RPMI7951 (cell line): ENCODE results near the gene NOXO1. TPM values are rescaled to one million over a fixed set of nuclear protein-coding genes. Genes with fewer than 3 reads are reported as not detected.
A peak's percentile ranks its signal among the peaks of the same experiment; 100 is the strongest.

Experiments
- DNase-seq: peaks from one replicate; pipeline ENCODE4 v3.0.0-alpha.2; 2012; ENCODE audit warnings: low read depth
- total RNA-seq: library from RNA; depleted of rRNA; stranded (reverse); fragments of >200 nt; shearing (Covaris generic); gene quantifications from 2 replicates; pipeline ENCODE4 v1.2.3, GENCODE V29; 2014

NOXO1 gene
- total RNA-seq, 1 experiment from 2014 or later = not detected

GRCh38 chr16:2009791-2010510 lies 28.7 kb upstream of the NOXO1 start, which contains the start of gene ZNF598:
Gene ZNF598, minus strand, starts transcription at chr16:2009821.
- peak; percentile 89 for DNase-seq

- DNase-seq = no peak
Measured at GRCh38 chr16:2009164-2009711, 28.0 kb upstream of the NOXO1 start.

DNA sequence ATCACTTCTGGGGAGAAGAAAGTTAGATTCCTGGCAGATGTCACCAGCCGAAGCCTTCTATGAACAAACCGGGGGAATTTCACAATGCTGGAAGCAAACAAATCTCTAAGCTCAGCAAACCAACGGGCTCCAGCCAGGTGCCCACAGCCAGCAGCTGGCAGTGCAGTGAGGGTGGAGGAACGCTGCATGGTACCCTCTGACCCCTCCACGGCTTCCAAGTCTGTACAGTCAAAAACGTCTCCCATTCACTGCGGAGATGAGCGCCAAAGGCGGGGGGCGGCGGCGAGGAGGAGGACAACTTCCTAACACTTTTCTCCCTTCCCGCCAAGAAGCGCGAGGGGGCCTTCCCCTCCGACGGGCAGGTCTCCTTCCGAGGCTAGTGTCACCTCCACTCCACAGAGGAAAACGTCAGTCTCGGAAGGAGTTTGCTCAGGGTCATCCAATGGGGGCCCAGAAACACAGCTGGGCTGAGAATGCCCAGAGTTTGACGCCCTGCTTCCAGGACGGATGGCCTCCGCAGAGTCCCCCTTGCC lies 27.4 kb upstream of the NOXO1 start:
- peak; percentile 18 for DNase-seq

GRCh38 chr16:2008009-2008526 lies 26.8 kb upstream of the NOXO1 start:
- peak; percentile 90 for DNase-seq

DNA sequence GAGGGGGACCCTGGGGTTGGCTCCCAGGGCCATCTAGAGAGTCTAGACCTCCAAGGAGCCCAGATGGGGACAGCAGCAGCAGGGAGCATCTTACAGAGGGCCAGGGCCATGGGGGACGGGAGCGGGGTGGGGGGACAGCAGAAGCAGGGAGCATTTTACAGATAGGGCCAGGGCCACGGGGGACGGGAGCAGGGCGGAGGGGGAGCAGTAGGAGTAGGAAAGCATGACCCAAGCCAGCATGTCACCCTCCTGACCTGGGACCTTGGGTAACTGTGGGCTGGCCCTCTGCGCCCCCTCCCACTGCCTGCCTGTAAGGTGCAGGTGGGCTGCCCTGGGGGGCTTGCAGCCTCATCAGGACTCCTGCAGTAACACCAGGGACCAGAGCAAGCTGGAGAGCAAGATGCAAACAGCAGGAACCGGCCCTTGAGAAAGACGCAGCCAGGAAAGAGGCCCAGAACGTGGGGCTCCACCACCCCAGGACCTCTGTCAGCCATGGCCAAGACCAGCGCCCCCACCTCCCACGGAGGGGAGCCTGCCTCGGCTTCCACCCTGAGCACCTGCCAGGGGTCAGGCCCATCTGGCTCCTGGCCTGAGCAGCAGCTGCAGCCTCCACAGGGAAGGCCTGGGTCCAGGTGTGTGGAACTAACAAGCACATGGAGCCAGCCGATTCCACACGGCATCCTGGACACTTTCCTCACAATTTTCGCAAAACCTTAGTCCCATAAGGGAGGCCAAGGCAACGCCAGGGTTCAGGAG lies 26.0 kb upstream of the NOXO1 start:
- DNase-seq = no peak

DNA sequence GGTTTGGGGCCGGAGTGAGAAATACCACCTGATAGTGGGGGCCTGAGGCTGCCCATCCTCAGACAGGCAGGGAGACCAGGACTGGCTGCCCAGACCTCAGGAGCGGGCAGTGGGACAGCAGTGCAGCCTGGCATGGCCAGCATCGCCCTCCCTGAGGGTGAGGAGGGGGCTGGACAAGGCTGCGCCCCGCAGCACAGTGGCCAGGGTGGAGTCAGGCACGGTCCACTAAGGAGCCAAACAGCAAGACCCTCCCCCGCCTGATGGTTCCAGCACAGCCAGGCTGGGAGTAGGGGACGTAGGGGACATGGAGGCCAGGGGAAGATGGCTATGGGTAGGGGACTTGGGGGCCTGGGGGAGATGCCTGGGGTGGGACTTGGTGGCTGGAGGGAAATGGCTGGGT lies 25.0 kb upstream of the NOXO1 start:
- DNase-seq = no peak

GRCh38 chr16:2005646-2006045 lies 24.4 kb upstream of the NOXO1 start:
- DNase-seq = no peak

DNA sequence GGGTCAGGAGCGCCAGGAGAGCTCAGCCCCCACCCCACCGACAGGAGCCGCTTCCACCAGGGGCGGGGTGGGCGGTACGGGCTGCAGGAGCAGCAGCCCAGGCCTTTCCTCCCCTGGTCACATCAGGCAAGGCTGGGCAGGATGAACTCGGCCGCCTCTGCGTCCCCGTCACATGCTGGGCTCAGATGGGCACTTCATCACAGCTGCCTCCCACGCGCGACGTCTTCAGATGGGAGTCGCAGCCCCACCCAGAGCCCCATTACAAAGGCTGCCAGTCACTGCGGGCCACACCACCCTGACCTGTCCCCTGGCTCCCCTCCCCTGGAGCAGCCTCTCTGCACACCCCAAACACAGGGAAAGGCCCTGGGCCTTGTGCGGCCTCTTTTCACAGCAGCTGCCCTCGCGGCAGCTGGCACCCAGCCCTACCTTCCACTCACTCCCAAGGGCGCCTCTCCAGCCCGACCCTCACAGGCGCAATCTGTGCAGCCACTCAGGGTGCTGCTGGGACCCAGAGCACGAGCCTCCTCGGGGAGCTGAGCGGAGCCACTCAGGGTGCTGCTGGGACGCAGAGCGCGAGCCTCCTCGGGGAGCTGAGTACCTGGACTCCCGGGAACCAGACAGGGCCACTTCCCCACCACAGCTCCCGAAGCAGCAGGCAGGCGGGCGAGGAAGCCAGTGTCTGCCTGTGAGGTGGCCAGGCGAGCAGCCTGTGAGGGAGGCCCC lies 23.7 kb upstream of the NOXO1 start:
- DNase-seq = no peak

DNA sequence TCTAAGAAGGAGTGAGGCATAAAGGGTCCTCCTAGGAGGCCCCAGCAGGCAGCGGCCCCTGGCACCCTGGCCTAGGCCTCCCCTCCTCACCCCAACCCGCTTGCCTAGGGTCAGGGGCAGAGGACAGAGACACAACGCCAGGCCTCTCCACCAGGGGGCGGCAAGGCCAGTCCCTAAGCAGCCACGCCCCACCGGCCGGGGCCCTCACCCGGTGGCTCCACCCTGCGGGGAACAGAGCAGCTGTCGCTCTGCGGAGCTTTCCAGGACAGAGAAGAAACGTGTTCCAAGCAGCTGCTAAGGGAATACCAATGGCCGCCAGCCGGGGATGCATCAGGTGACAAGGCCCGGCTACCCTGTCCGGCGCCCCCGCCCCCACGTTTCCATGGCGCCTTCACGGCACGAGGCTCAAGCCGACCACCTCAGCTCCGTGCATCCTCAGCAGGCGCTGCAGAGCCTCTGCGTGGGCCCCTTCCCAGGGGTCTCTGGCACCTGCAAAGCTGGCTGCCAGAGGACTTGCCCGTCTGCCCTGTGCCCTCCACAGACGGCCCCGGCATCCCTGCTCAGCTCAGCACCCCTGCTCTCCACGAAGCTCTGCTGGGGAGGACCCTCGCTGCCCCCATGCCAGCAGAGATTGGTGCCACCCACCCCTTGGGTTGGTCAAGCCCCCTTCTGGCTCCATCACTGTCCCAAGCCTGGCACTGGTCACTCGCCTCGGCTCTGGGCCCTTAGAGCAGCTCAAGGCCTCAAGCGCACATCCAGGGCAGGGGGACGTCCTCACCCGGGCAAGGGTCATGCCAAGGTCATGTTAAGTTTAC lies 22.8 kb upstream of the NOXO1 start:
- DNase-seq = peak; percentile 67

- DNase-seq = no peak
Measured at GRCh38 chr16:2003231-2003826, 22.1 kb upstream of the NOXO1 start.

- no peak for DNase-seq
Measured at GRCh38 chr16:2002406-2003230, 21.3 kb upstream of the NOXO1 start.

DNA sequence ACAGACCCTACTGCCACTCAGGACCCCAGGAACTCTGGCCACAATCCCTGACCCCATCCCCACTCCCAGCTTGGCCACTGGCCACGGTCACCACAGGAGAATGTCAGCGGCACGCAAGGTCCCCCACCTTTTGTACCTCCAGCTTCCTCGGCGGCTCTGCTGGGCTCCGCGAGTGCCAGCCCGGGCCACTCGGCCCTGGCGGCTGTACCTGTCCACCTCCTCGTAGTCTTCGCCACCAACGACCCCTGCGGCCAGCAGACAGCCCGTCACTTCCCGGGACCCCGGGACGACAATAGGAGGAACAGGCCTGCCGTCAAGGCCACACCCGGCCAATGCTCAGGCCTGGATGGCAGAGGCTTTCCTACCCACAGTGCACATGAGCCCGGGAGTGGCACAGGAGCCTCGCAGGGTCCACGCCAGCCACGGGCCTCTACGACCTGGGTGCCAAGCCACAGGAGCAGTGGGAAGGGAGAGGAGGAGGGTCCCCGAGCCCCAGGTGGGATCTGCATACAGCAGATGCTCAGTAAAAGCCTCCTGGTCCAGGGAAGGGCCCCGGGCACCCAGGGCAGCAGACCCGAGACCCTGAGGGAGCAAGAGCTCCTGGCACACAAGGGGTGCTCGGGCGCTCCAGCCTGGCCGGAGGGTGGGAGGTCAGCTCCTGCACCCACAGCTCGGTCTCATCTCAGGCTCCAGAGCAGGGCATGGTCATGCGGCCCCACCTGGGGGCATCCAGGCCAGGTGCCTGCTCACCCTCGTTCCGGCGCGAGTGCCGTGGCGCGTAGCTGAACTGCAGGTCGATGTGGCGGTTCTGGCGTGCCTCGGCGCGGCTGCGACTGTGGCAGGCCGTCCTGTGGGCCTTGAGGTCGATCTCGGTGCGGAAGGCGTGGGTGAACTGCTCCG lies 20.4 kb upstream of the NOXO1 start:
- DNase-seq = no peak

DNA sequence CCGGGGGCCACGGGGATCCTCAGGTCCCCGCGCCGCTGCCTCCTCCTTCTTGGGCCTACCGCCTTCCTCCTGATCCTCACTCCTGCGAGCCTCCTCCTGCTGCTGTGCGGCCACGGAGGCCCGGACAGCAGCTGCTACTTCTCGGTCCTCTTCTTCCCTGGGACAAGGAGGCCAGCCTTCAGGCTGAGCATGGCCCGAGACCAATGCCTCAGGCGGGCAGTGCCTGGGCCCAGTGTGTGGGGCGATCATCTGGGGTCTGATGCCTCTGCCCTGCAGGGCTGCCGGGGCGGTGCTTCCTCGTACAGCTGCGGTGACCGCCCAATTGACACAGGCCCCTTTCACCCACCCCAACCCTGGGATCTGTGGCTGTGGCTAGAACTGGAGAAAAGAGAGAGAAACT lies 19.8 kb upstream of the NOXO1 start:
- DNase-seq = no peak

DNA sequence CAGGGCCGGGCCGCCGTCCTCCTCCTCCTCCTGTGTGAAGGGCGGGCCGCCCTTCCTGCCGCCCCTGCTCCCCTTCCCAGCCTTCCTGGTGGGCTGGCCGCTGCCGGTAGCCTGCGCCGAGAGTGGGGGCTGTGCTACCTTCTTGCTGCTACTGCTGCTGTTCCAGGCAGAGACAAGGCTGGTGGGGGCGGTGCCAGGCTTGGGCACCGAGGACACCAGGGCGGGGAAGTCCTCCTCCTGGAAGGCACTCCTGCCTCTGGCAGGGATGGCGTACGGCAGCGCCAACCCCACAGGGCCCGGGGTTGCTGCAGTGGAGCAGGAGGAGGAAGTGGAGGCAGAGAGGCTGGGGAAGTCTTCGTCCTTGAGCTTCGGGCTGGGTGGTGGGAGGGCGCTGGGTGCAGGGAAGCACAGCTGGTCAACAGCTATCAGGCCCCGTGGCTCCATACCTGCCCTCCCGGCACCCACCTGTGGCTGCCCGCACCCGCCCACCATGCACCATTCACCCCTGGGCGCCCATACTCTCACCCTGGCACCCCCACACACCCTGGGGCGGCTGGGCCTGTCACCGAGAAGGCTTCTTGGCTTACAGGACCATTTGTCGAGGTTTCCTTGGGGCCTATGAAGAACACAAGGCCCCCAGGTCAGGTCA lies 18.7 kb upstream of the NOXO1 start:
- no peak for DNase-seq

GRCh38 chr16:1998852-1999801 lies 17.9 kb upstream of the NOXO1 start:
- no peak for DNase-seq

DNA sequence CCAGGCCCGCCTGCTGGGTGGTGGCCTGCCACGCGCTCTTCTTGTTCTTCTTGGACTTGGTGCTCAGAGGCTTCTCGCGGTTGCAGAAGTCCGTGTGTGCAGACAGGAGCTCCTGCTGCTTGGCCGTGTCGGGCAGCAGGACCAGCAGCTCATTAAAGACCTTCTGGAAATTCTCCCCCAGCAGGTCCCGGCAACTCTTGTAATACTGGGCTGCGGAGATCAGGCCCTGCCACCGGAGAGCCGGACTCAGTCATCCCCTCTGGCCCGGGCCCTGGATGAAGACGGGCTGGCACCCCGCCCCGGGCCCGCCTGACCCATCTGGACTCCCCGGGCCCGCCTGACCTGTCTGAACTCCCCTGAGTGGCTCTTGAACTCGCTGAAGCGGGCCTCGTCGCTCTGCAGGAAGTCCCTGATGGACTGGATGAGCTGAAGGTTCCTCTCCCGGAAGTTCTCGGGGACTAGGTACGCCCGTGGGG lies 17.1 kb upstream of the NOXO1 start:
- DNase-seq = no peak
